Astrocyte (in vitro differentiated cells and primary cell): ENCODE results near the gene KCNQ1. TPM values are rescaled to one million over a fixed set of nuclear protein-coding genes. Genes with fewer than 3 reads are reported as not detected.

ENCODE experiments used
- DNase-seq: peaks from one replicate; pipeline ENCODE4 v3.0.0-alpha.2; 2010; ENCODE audit warnings: low read depth
- FAIRE-seq: peaks from 2 replicates; lab custom pipeline; 2011; peaks lifted over from hg19 to GRCh38; lab: Jason Lieb, UNC
- H2AFZ ChIP-seq: 2 replicates; pipeline ENCODE4 v1.6.0; 2012; ENCODE audit warnings: low read depth, low read length, inconsistent platforms
- H3K27ac ChIP-seq: 2 replicates; pipeline ENCODE4 v1.5.1; 2011; ENCODE audit warnings: low read depth, low read length, inconsistent platforms
- H3K27me3 ChIP-seq: 2 replicates; pipeline ENCODE4 v1.6.0; 2011; ENCODE audit warnings: low read length, inconsistent platforms; ENCODE audit not compliant: insufficient read depth
- H3K36me3 ChIP-seq: 2 replicates; pipeline ENCODE4 v1.5.1; 2011; ENCODE audit warnings: low read length, inconsistent platforms; ENCODE audit not compliant: insufficient read depth
- H3K4me1 ChIP-seq: 2 replicates; pipeline ENCODE4 v1.5.1; 2011; ENCODE audit warnings: low read length, inconsistent platforms; ENCODE audit not compliant: insufficient read depth
- H3K4me2 ChIP-seq: 2 replicates; pipeline ENCODE4 v1.6.0; 2012; ENCODE audit warnings: low read length, inconsistent platforms
- H3K4me3 ChIP-seq: 2 replicates; pipeline ENCODE4 v1.5.1; 2011; ENCODE audit warnings: low read depth, mild to moderate bottlenecking, low read length, inconsistent platforms; ENCODE audit not compliant: insufficient read depth
- H3K79me2 ChIP-seq: 2 replicates; pipeline ENCODE4 v1.6.0; 2012; ENCODE audit warnings: mild to moderate bottlenecking, low read length, inconsistent platforms; ENCODE audit not compliant: insufficient read depth
- H3K9ac ChIP-seq: 2 replicates; pipeline ENCODE4 v1.6.0; 2012; ENCODE audit warnings: mild to moderate bottlenecking, low read length, inconsistent platforms
- H3K9me3 ChIP-seq: 2 replicates; pipeline ENCODE4 v1.5.1; 2012; ENCODE audit warnings: low read depth, mild to moderate bottlenecking, low read length, inconsistent platforms; ENCODE audit not compliant: insufficient read depth
- H4K20me1 ChIP-seq: 2 replicates; pipeline ENCODE4 v1.6.0; 2012; ENCODE audit warnings: low read length, inconsistent platforms; ENCODE audit not compliant: insufficient read depth
- H3K27ac Mint-ChIP-seq: one replicate; pipeline ENCODE4 v1.8.0; 2021; ENCODE audit warnings: mild to moderate bottlenecking, mixed read lengths; ENCODE audit not compliant: unreplicated experiment
- H3K27me3 Mint-ChIP-seq: one replicate; pipeline ENCODE4 v1.8.0; 2021; ENCODE audit warnings: low read depth, mixed read lengths; ENCODE audit not compliant: unreplicated experiment
- H3K36me3 Mint-ChIP-seq: one replicate; pipeline ENCODE4 v1.8.0; 2021; ENCODE audit warnings: low read depth, mixed read lengths; ENCODE audit not compliant: unreplicated experiment
- H3K4me1 Mint-ChIP-seq: one replicate; pipeline ENCODE4 v1.8.0; 2021; ENCODE audit warnings: low read depth, mixed read lengths; ENCODE audit not compliant: unreplicated experiment
- H3K4me3 Mint-ChIP-seq: one replicate; pipeline ENCODE4 v1.8.0; 2021; ENCODE audit warnings: mild to moderate bottlenecking, moderate library complexity, mixed read lengths; ENCODE audit not compliant: unreplicated experiment
- H3K9me3 Mint-ChIP-seq: one replicate; pipeline ENCODE4 v1.8.0; 2021; ENCODE audit warnings: mild to moderate bottlenecking, mixed read lengths; ENCODE audit not compliant: unreplicated experiment
- CTCF ChIP-seq: IDR thresholded peaks from 2 replicates; pipeline ENCODE4 v1.5.1; 2011; ENCODE audit warnings: low read depth, mild to moderate bottlenecking, inconsistent platforms, low read length, moderate library complexity; ENCODE audit not compliant: insufficient read depth
- EZH2 ChIP-seq: IDR thresholded peaks from 2 replicates; pipeline ENCODE4 v1.6.1; 2012; ENCODE audit warnings: mild to moderate bottlenecking, low read length, inconsistent platforms; ENCODE audit not compliant: insufficient read depth
- total RNA-seq: library from RNA; stranded (reverse); gene quantifications from 2 replicates; pipeline ENCODE4 v1.2.1, GENCODE V29; 2021

KCNQ1 gene
- total RNA-seq, 1 donor from 2014 or later: not detected

- Histone ChIP-seq H2AFZ (no peak overlapping the region), H3K36me3 (no peaks in the 10 kb centered on the region), H3K27me3 (peaks cover 9% of the 10 kb centered on the region), H4K20me1 (peaks cover 5% of the 10 kb centered on the region), H3K4me1 (peaks cover 15% of the 10 kb centered on the region), H3K4me3 (no peak overlapping the region), H3K4me2 (peak overlapping the region; percentile 9), H3K27ac (no peak overlapping the region), H3K79me2 (no peaks in the 10 kb centered on the region), H3K9me3 (no peaks in the 10 kb centered on the region), H3K9ac (no peak overlapping the region)
- no peak for TF ChIP-seq CTCF
- TF ChIP-seq EZH2: no peak
- no peak overlapping the region for H3K4me3 Mint-ChIP-seq
- peaks cover 2% of the 10 kb centered on the region for H3K36me3 Mint-ChIP-seq
- H3K4me1 Mint-ChIP-seq: peaks cover 11% of the 10 kb centered on the region
- peak; percentile 27 for DNase-seq
- peaks cover 33% of the 10 kb centered on the region for H3K27me3 Mint-ChIP-seq
- H3K27ac Mint-ChIP-seq: no peak overlapping the region
- peaks cover 2% of the 10 kb centered on the region for H3K9me3 Mint-ChIP-seq
- no peak for FAIRE-seq
Observed at GRCh38 chr11:2777386-2777785, 332.6 kb downstream of the KCNQ1 start.

- Mint-ChIP-seq H3K4me1 (peaks cover 8% of the 10 kb centered on the region), H3K9me3 (no peaks in the 10 kb centered on the region), H3K36me3 (no peaks in the 10 kb centered on the region), H3K4me3 (no peak overlapping the region), H3K27ac (no peak overlapping the region), H3K27me3 (peaks cover 31% of the 10 kb centered on the region)
- Histone ChIP-seq H3K9ac (no peak overlapping the region), H3K9me3 (no peaks in the 10 kb centered on the region), H3K27me3 (peaks cover 8% of the 10 kb centered on the region), H3K4me1 (peaks cover 16% of the 10 kb centered on the region), H3K4me3 (no peak overlapping the region), H4K20me1 (peaks cover 1% of the 10 kb centered on the region), H2AFZ (peak overlapping the region; percentile 42), H3K36me3 (no peaks in the 10 kb centered on the region), H3K27ac (no peak overlapping the region), H3K4me2 (peak overlapping the region; percentile 66), H3K79me2 (no peaks in the 10 kb centered on the region)
- no peak for FAIRE-seq
- TF ChIP-seq EZH2 (no peak), CTCF (no peak)
- no peak for DNase-seq
Observed at GRCh38 chr11:2777871-2778629, 333.2 kb downstream of the KCNQ1 start.
